Ascending aorta (tissue), 2 donors: Measurements from ENCODE around the gene RASGEF1B. TPM values are rescaled to one million over a fixed set of nuclear protein-coding genes. Genes with fewer than 3 reads are reported as not detected.

Experiments
- DNase-seq, 2 donors: peaks; one replicate each; pipeline ENCODE4 v3.0.0-alpha.2; 2019; ENCODE audit warnings: low spot score in 2 of 2
- H3K27ac ChIP-seq, 2 donors: fragments of 200-600 bp; sonication (generic); one replicate each; pipeline ENCODE4 v1.5.1; 2016 to 2017; ENCODE audit warnings: mild to moderate bottlenecking in 1 of 2
- H3K27me3 ChIP-seq: fragments of 200-600 bp; sonication (generic); one replicate; pipeline ENCODE4 v1.5.1; 2017
- H3K36me3 ChIP-seq, 2 donors: fragments of 200-600 bp; sonication (generic); one replicate each; pipeline ENCODE4 v1.5.1; 2016
- H3K4me1 ChIP-seq, 2 donors: fragments of 200-600 bp; sonication (generic); one replicate each; pipeline ENCODE4 v1.5.1; 2016 to 2017; ENCODE audit warnings: mild to moderate bottlenecking in 1 of 2
- H3K4me3 ChIP-seq, 2 donors: fragments of 200-600 bp; sonication (generic); one replicate each; pipeline ENCODE4 v1.5.1; 2016 to 2017; ENCODE audit warnings: mild to moderate bottlenecking in 1 of 2
- H3K9me3 ChIP-seq, 2 donors: fragments of 200-600 bp; sonication (generic); one replicate each; pipeline ENCODE4 v1.5.1; 2016
- intact Hi-C: fragments of 100-400 bp; cut with DNase I; formaldehyde crosslinking; loops from one replicate; pipeline ENCODE4 v1.15.1; 2023
- total RNA-seq: library from RNA; depleted of rRNA; stranded (reverse); fragments of >200 nt; gene quantifications from one replicate; pipeline ENCODE4 v1.1.0, GENCODE V29; 2016
- TF ChIP-seq, protein P1 (sequence below), 3 experiments: fragments of 200-600 bp in 2 of 3; fragments of 450-650 bp in 1 of 3; sonication (generic) in 2 of 3; IDR thresholded peaks; one replicate each; pipeline ENCODE4 v1.5.1; 2016 to 2019; ENCODE audit warnings: antibody characterized with exemption in 3 of 3, mild to moderate bottlenecking in 1 of 3, moderate library complexity in 1 of 3

The RASGEF1B gene
- total RNA-seq, 1 donor from 2014 or later, result 8.4 TPM

DNA sequence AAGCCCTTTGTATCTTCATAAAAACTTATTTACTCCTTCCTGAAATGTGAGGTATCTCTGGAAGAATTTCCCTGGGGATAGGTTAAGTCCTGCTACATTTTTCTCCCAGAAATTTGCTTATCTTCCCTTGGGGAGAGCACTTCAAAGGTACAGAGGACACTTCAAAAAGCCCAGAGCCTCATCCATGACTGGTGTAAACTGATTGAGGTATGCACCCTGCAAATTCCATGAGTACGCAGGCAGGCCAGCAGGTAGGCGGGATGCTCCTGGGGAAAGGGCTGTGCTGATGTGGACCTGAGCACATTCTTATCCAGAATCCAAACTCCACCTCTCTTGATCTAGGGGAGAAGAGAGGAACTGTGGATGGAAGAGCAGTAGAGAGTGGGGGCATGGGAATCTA, 26.3 kb upstream of the RASGEF1B start:
- Histone ChIP-seq H3K36me3 (no peaks in the 10 kb centered on the region), H3K27ac (no peak overlapping the region), H3K4me1 (no peaks in the 10 kb centered on the region), H3K4me3 (no peak overlapping the region), H3K9me3 (no peaks in the 10 kb centered on the region), H3K27me3 (no peaks in the 10 kb centered on the region)
- intact Hi-C loops, result no loop called here
- TF ChIP-seq, protein P1, sequence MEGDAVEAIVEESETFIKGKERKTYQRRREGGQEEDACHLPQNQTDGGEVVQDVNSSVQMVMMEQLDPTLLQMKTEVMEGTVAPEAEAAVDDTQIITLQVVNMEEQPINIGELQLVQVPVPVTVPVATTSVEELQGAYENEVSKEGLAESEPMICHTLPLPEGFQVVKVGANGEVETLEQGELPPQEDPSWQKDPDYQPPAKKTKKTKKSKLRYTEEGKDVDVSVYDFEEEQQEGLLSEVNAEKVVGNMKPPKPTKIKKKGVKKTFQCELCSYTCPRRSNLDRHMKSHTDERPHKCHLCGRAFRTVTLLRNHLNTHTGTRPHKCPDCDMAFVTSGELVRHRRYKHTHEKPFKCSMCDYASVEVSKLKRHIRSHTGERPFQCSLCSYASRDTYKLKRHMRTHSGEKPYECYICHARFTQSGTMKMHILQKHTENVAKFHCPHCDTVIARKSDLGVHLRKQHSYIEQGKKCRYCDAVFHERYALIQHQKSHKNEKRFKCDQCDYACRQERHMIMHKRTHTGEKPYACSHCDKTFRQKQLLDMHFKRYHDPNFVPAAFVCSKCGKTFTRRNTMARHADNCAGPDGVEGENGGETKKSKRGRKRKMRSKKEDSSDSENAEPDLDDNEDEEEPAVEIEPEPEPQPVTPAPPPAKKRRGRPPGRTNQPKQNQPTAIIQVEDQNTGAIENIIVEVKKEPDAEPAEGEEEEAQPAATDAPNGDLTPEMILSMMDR (IDR thresholded peaks at IDR 0.05), result no peak
- DNase-seq, result no peak

- H3K4me3 ChIP-seq, result no peak overlapping the region
- no peaks in the 10 kb centered on the region for H3K4me1 ChIP-seq
- no peak overlapping the region for H3K27ac ChIP-seq
- no peaks in the 10 kb centered on the region for H3K36me3 ChIP-seq
- H3K9me3 ChIP-seq, result no peaks in the 10 kb centered on the region
- no peaks in the 10 kb centered on the region for H3K27me3 ChIP-seq
- no peak for DNase-seq
- intact Hi-C loops, result no loop called here
- TF ChIP-seq, protein P1 (IDR thresholded peaks at IDR 0.05), result no peak
These were observed 23.6 kb upstream of the RASGEF1B start for GRCh38 chr4:81495345-81495744.

GRCh38 chr4:81494031-81494431, 22.3 kb upstream of the RASGEF1B start:
- no peaks in the 10 kb centered on the region for H3K27me3 ChIP-seq
- H3K27ac ChIP-seq, result peak overlapping the region in 1 of 2 donors; percentile 5
- DNase-seq, result no peak
- H3K36me3 ChIP-seq, result no peaks in the 10 kb centered on the region
- no peaks in the 10 kb centered on the region for H3K4me1 ChIP-seq
- intact Hi-C loops, result no loop called here
- H3K9me3 ChIP-seq, result no peaks in the 10 kb centered on the region
- TF ChIP-seq, protein P1 (IDR thresholded peaks at IDR 0.05), result no peak
- peak overlapping the region; percentile 20 to 21 for H3K4me3 ChIP-seq

- H3K36me3 ChIP-seq, result no peaks in the 10 kb centered on the region
- DNase-seq, result no peak
- no peaks in the 10 kb centered on the region for H3K4me1 ChIP-seq
- H3K9me3 ChIP-seq, result no peaks in the 10 kb centered on the region
- no peak overlapping the region for H3K27ac ChIP-seq
- TF ChIP-seq, protein P1 (IDR thresholded peaks at IDR 0.05), result no peak
- intact Hi-C loops, result no loop called here
- H3K27me3 ChIP-seq, result no peaks in the 10 kb centered on the region
- H3K4me3 ChIP-seq, result no peak overlapping the region
These were observed 21.0 kb upstream of the RASGEF1B start for GRCh38 chr4:81492606-81493230.

GRCh38 chr4:81491943-81492342, 20.2 kb upstream of the RASGEF1B start:
- no peaks in the 10 kb centered on the region for H3K36me3 ChIP-seq
- intact Hi-C loops, result no loop called here
- no peak for DNase-seq
- H3K27ac ChIP-seq, result no peak overlapping the region
- H3K4me3 ChIP-seq, result no peak overlapping the region
- H3K9me3 ChIP-seq, result no peaks in the 10 kb centered on the region
- H3K27me3 ChIP-seq, result no peaks in the 10 kb centered on the region
- H3K4me1 ChIP-seq, result no peaks in the 10 kb centered on the region
- TF ChIP-seq, protein P1 (IDR thresholded peaks at IDR 0.05), result no peak
